Astrocyte (in vitro differentiated cells and primary cell): ENCODE data around the gene SHROOM3. TPM values are rescaled to one million over a fixed set of nuclear protein-coding genes. Genes with fewer than 3 reads are reported as not detected.

Experiments used
- DNase-seq: peaks from one replicate; pipeline ENCODE4 v3.0.0-alpha.2; 2010; ENCODE audit warnings: low read depth
- FAIRE-seq: peaks from 2 replicates; lab custom pipeline; 2011; peaks lifted over from hg19 to GRCh38; lab: Jason Lieb, UNC
- H2AFZ ChIP-seq: 2 replicates; pipeline ENCODE4 v1.6.0; 2012; ENCODE audit warnings: low read depth, low read length, inconsistent platforms
- H3K27ac ChIP-seq: 2 replicates; pipeline ENCODE4 v1.5.1; 2011; ENCODE audit warnings: low read depth, low read length, inconsistent platforms
- H3K27me3 ChIP-seq: 2 replicates; pipeline ENCODE4 v1.6.0; 2011; ENCODE audit warnings: low read length, inconsistent platforms; ENCODE audit not compliant: insufficient read depth
- H3K36me3 ChIP-seq: 2 replicates; pipeline ENCODE4 v1.5.1; 2011; ENCODE audit warnings: low read length, inconsistent platforms; ENCODE audit not compliant: insufficient read depth
- H3K4me1 ChIP-seq: 2 replicates; pipeline ENCODE4 v1.5.1; 2011; ENCODE audit warnings: low read length, inconsistent platforms; ENCODE audit not compliant: insufficient read depth
- H3K4me2 ChIP-seq: 2 replicates; pipeline ENCODE4 v1.6.0; 2012; ENCODE audit warnings: low read length, inconsistent platforms
- H3K4me3 ChIP-seq: 2 replicates; pipeline ENCODE4 v1.5.1; 2011; ENCODE audit warnings: low read depth, mild to moderate bottlenecking, low read length, inconsistent platforms; ENCODE audit not compliant: insufficient read depth
- H3K79me2 ChIP-seq: 2 replicates; pipeline ENCODE4 v1.6.0; 2012; ENCODE audit warnings: mild to moderate bottlenecking, low read length, inconsistent platforms; ENCODE audit not compliant: insufficient read depth
- H3K9ac ChIP-seq: 2 replicates; pipeline ENCODE4 v1.6.0; 2012; ENCODE audit warnings: mild to moderate bottlenecking, low read length, inconsistent platforms
- H3K9me3 ChIP-seq: 2 replicates; pipeline ENCODE4 v1.5.1; 2012; ENCODE audit warnings: low read depth, mild to moderate bottlenecking, low read length, inconsistent platforms; ENCODE audit not compliant: insufficient read depth
- H4K20me1 ChIP-seq: 2 replicates; pipeline ENCODE4 v1.6.0; 2012; ENCODE audit warnings: low read length, inconsistent platforms; ENCODE audit not compliant: insufficient read depth
- H3K27ac Mint-ChIP-seq: one replicate; pipeline ENCODE4 v1.8.0; 2021; ENCODE audit warnings: mild to moderate bottlenecking, mixed read lengths; ENCODE audit not compliant: unreplicated experiment
- H3K27me3 Mint-ChIP-seq: one replicate; pipeline ENCODE4 v1.8.0; 2021; ENCODE audit warnings: low read depth, mixed read lengths; ENCODE audit not compliant: unreplicated experiment
- H3K36me3 Mint-ChIP-seq: one replicate; pipeline ENCODE4 v1.8.0; 2021; ENCODE audit warnings: low read depth, mixed read lengths; ENCODE audit not compliant: unreplicated experiment
- H3K4me1 Mint-ChIP-seq: one replicate; pipeline ENCODE4 v1.8.0; 2021; ENCODE audit warnings: low read depth, mixed read lengths; ENCODE audit not compliant: unreplicated experiment
- H3K4me3 Mint-ChIP-seq: one replicate; pipeline ENCODE4 v1.8.0; 2021; ENCODE audit warnings: mild to moderate bottlenecking, moderate library complexity, mixed read lengths; ENCODE audit not compliant: unreplicated experiment
- H3K9me3 Mint-ChIP-seq: one replicate; pipeline ENCODE4 v1.8.0; 2021; ENCODE audit warnings: mild to moderate bottlenecking, mixed read lengths; ENCODE audit not compliant: unreplicated experiment
- EZH2 ChIP-seq: IDR thresholded peaks from 2 replicates; pipeline ENCODE4 v1.6.1; 2012; ENCODE audit warnings: mild to moderate bottlenecking, low read length, inconsistent platforms; ENCODE audit not compliant: insufficient read depth
- total RNA-seq: library from RNA; stranded (reverse); gene quantifications from 2 replicates; pipeline ENCODE4 v1.2.1, GENCODE V29; 2021
- TF ChIP-seq, protein P1 (sequence below): IDR thresholded peaks from 2 replicates; pipeline ENCODE4 v1.5.1; 2011; ENCODE audit warnings: low read depth, mild to moderate bottlenecking, inconsistent platforms, low read length, moderate library complexity; ENCODE audit not compliant: insufficient read depth

SHROOM3 gene
- total RNA-seq, 1 donor from 2014 or later, result 64.6 TPM

DNA sequence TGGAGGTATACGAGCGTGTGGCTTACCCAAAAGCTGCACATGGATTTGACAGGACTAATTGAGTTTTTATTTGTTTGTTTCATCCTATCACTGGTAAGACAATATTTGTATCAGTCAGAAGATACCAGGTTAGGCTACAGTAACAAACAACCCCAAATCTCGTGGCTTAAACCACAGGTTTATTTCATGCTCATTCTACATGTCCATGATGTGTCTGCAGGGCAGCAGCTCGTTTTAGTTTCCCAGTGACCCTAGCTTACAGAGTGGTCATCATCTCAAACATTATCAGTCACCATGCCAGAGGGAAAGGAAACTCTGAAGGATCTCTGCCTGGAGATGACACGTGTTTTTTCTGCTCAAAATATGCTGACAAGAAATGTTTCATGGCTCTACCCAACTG lies 108.3 kb downstream of the SHROOM3 start:
- Histone ChIP-seq H3K4me3 (no peak overlapping the region), H3K4me2 (no peak overlapping the region), H2AFZ (no peak overlapping the region), H3K27me3 (no peaks in the 10 kb centered on the region), H3K36me3 (no peaks in the 10 kb centered on the region), H3K79me2 (no peaks in the 10 kb centered on the region), H3K4me1 (peaks cover 40% of the 10 kb centered on the region), H3K9ac (no peak overlapping the region), H3K27ac (no peak overlapping the region), H4K20me1 (no peaks in the 10 kb centered on the region), H3K9me3 (no peaks in the 10 kb centered on the region)
- DNase-seq (no peak), FAIRE-seq (no peak)
- Mint-ChIP-seq H3K36me3 (no peaks in the 10 kb centered on the region), H3K27me3 (no peaks in the 10 kb centered on the region), H3K9me3 (peaks cover under 1% of the 10 kb centered on the region), H3K27ac (no peak overlapping the region), H3K4me3 (no peak overlapping the region), H3K4me1 (peaks cover 40% of the 10 kb centered on the region)
- TF ChIP-seq EZH2, result no peak
- TF ChIP-seq, protein P1, sequence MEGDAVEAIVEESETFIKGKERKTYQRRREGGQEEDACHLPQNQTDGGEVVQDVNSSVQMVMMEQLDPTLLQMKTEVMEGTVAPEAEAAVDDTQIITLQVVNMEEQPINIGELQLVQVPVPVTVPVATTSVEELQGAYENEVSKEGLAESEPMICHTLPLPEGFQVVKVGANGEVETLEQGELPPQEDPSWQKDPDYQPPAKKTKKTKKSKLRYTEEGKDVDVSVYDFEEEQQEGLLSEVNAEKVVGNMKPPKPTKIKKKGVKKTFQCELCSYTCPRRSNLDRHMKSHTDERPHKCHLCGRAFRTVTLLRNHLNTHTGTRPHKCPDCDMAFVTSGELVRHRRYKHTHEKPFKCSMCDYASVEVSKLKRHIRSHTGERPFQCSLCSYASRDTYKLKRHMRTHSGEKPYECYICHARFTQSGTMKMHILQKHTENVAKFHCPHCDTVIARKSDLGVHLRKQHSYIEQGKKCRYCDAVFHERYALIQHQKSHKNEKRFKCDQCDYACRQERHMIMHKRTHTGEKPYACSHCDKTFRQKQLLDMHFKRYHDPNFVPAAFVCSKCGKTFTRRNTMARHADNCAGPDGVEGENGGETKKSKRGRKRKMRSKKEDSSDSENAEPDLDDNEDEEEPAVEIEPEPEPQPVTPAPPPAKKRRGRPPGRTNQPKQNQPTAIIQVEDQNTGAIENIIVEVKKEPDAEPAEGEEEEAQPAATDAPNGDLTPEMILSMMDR, result no peak

DNA sequence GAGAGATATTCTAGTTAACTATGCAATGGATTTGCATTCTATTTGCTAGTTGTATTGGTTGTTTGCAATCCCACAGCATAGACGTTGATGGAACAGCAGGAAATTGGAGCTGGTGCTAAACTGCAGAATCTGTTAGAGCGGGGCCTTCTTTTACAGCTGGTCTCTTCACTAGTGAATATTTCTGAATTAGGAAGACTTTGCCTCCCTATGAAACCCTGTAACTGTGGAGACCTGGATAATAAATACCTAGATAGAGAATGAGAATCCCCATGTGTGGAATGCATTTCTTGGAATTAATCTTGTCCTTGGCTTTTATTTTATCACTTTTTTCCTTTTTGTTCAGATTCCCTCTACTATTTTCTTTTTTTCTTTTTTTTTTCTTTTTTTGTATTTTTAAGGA lies 109.7 kb downstream of the SHROOM3 start:
- no peak overlapping the region for H3K9ac ChIP-seq
- no peaks in the 10 kb centered on the region for H3K9me3 ChIP-seq
- no peak overlapping the region for H3K4me3 ChIP-seq
- peaks cover 43% of the 10 kb centered on the region for H3K4me1 Mint-ChIP-seq
- no peak for FAIRE-seq
- no peak overlapping the region for H3K4me3 Mint-ChIP-seq
- H3K4me2 ChIP-seq, result no peak overlapping the region
- no peak overlapping the region for H2AFZ ChIP-seq
- H3K27ac Mint-ChIP-seq, result peak overlapping the region; percentile 10
- DNase-seq, result no peak
- H4K20me1 ChIP-seq, result no peaks in the 10 kb centered on the region
- H3K79me2 ChIP-seq, result no peaks in the 10 kb centered on the region
- no peaks in the 10 kb centered on the region for H3K27me3 Mint-ChIP-seq
- H3K4me1 ChIP-seq, result peaks cover 37% of the 10 kb centered on the region
- peak overlapping the region; percentile 2 for H3K27ac ChIP-seq
- no peaks in the 10 kb centered on the region for H3K9me3 Mint-ChIP-seq
- no peaks in the 10 kb centered on the region for H3K27me3 ChIP-seq
- H3K36me3 ChIP-seq, result no peaks in the 10 kb centered on the region
- TF ChIP-seq, protein P1, result no peak
- no peak for TF ChIP-seq EZH2
- no peaks in the 10 kb centered on the region for H3K36me3 Mint-ChIP-seq

DNA sequence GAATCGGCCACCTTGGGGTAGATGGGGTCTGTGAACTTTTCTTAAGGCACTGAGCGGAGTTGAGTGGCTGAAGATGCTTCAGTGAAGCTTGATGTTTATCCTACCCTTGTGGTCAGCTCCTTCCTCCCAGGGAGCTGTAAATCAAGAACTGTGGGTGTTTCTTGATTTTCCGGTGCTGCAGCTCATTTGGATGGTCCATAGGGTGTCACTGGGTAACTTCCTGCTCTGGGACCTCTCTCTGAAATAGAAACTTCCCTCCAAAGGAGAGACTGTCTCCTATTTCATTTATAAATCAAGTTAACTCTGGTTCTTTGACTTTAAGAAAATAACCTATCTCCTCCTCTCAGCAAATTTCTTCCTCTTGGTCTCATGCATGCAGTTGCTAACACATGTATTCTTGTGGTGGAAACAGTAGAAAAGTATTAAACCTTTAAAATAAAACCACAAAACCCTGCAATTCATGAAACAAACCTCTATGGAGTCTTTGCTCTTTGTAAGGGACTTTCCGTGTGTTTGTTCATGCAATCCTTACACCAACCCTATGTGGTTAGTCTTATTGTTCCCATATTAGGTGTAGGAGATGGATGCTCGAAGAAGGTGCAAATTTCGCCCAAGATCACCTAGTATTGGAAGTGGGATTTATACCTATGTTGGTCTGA lies 110.3 kb downstream of the SHROOM3 start:
- peak overlapping the region; percentile 83 for H3K27ac ChIP-seq
- FAIRE-seq, result peak; percentile 32

More for the DNA sequence above, 110.3 kb downstream of the SHROOM3 start:
- TF ChIP-seq EZH2, result no peak
- TF ChIP-seq, protein P1, result no peak
- Mint-ChIP-seq H3K27ac (peak overlapping the region; percentile 10), H3K9me3 (no peaks in the 10 kb centered on the region), H3K4me1 (peaks cover 41% of the 10 kb centered on the region), H3K4me3 (no peak overlapping the region), H3K27me3 (no peaks in the 10 kb centered on the region), H3K36me3 (no peaks in the 10 kb centered on the region)
- H4K20me1 ChIP-seq, result no peaks in the 10 kb centered on the region
- H3K4me3 ChIP-seq, result no peak overlapping the region
- H3K4me2 ChIP-seq, result peak overlapping the region; percentile 30
- H3K36me3 ChIP-seq, result no peaks in the 10 kb centered on the region
- no peak overlapping the region for H2AFZ ChIP-seq
- peak; percentile 49 for DNase-seq
- H3K4me1 ChIP-seq, result peaks cover 31% of the 10 kb centered on the region
- no peak overlapping the region for H3K9ac ChIP-seq
- H3K79me2 ChIP-seq, result no peaks in the 10 kb centered on the region
- H3K9me3 ChIP-seq, result no peaks in the 10 kb centered on the region
- H3K27me3 ChIP-seq, result no peaks in the 10 kb centered on the region
